D341Med (cell line): ENCODE measurements around the gene OR52I1.

ENCODE experiments used
- DNase-seq: peaks from one replicate; pipeline ENCODE4 v3.0.0; 2012; ENCODE audit warnings: low spot score

Gene OR52I1

DNA sequence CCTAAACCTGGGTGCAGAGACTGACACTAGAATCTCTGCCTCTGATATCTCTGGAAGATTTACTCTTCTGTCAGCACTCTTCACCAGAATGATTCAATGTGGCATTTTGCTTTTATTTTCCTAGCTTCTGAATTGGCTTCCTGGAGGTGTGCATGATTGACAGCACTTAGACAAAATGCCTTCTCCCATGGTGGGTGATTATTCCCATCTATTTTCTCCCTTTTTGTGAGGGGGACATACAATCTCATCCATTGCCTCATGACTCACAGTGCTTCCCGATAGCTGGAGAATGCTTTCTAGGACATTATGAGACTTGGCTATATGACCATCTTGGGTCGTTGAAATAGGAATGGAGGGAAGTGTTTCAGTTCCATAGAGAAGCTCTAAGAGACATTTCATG is 18.1 kb downstream of the OR52I1 start:
- DNase-seq, result no peak

- no peak for DNase-seq
Measured at GRCh38 chr11:4615856-4616444, 22.1 kb downstream of the OR52I1 start.

GRCh38 chr11:4619514-4619913 is 25.7 kb downstream of the OR52I1 start:
- DNase-seq, result no peak

GRCh38 chr11:4626207-4627099 is 32.6 kb downstream of the OR52I1 start:
- peak; percentile 42 for DNase-seq

- no peak for DNase-seq
Measured at GRCh38 chr11:4636136-4636535, 42.3 kb downstream of the OR52I1 start.

GRCh38 chr11:4636962-4637661 is 43.3 kb downstream of the OR52I1 start, which contains the start of gene OR51D1:
Gene OR51D1, plus strand, starts transcription at chr11:4637477. Its CDS starts 2,314 bp downstream, at chr11:4639791.
- DNase-seq, result peak; percentile 77

DNA sequence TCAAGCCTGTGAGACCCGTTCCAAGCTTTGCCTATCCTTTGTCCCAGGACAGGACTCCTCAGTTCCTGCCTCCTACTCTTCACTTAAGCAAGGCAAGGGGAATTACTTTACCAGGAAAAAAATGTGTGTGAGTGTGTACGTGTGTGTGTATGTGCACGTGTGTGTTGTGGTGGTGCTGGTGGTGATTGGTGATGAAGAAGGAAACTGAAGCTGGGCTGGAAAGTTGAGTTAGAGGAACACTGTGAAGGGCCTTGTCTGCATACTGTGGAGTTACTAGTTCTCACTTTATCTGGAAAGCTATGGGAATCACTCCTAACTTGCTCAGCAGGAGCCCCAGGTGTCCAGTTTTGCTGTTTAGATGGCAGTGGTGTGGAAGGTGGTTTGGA is 43.8 kb downstream of the OR52I1 start:
- no peak for DNase-seq

DNA sequence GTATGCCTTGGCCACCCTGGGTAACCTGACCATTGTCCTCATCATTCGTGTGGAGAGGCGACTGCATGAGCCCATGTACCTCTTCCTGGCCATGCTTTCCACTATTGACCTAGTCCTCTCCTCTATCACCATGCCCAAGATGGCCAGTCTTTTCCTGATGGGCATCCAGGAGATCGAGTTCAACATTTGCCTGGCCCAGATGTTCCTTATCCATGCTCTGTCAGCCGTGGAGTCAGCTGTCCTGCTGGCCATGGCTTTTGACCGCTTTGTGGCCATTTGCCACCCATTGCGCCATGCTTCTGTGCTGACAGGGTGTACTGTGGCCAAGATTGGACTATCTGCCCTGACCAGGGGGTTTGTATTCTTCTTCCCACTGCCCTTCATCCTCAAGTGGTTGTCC is 46.1 kb downstream of the OR52I1 start:
- DNase-seq, result no peak

GRCh38 chr11:4641501-4641900 is 47.7 kb downstream of the OR52I1 start:
- DNase-seq, result no peak

GRCh38 chr11:4642043-4642442 is 48.2 kb downstream of the OR52I1 start:
- no peak for DNase-seq

DNA sequence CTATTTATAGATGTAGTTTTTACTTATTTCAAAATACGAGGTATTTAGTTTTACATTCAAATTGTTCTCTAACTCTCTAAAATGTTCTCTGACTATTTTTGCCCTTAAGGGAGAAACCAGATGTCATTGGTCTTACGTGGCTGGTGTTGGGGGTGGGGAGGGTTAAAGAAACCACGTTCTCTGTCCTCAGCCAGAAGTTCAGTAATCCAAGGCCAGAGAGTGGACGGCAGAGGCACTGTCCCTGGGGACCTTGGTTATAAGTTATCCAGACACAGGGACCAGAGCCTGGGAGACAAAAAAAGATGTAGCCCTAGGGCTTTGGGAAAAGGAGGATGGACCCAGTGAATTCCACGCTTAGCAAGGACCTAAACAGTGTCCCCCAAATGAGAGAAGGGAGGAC is 49.2 kb downstream of the OR52I1 start:
- no peak for DNase-seq

- no peak for DNase-seq
Measured at GRCh38 chr11:4643682-4644081, 49.8 kb downstream of the OR52I1 start, which contains the start of gene OR51E1. Gene OR51E1, plus strand, starts transcription at chr11:4643982. Its CDS starts 8,545 bp downstream, at chr11:4652527.

- no peak for DNase-seq
Measured at GRCh38 chr11:4644233-4644632, 50.4 kb downstream of the OR52I1 start.
